GM23248 (cell line): ENCODE data around the gene NAA16.

ENCODE experiments used
- EZH2 ChIP-seq: fragments of 200-600 bp; sonication (generic); IDR thresholded peaks from 2 replicates; pipeline ENCODE4 v1.6.1; 2018; ENCODE audit warnings: antibody characterized with exemption, mild to moderate bottlenecking; ENCODE audit not compliant: insufficient read depth, poor library complexity, severe bottlenecking
- EZH2phosphoT487 ChIP-seq: fragments of 200-600 bp; sonication (generic); IDR thresholded peaks from 2 replicates; pipeline ENCODE4 v1.6.1; 2018; ENCODE audit warnings: antibody characterized with exemption, moderate library complexity, mild to moderate bottlenecking, low read depth; ENCODE audit not compliant: insufficient read depth

DNA sequence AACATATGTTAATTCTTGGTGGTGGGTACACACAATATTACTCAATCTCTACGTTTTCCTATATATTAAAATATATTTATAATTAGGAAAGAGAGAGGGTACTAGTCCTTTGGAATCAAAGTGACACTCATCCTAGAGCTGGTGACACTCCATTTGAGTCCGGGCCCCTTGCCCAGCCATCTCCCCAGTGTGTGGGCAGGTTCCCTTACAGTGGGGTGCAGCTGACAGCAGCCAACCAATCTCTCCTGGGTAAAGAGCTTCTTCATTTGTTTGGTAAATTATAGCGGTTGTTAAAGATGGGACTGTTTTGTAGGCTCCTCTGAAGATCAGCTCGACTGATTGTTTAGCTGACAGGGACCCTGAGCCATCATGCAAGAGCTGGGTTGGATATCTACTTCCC lies 109.1 kb downstream of the NAA16 start:
- no peak for TF ChIP-seq EZH2phosphoT487
- no peak for TF ChIP-seq EZH2
